GM12891 (cell line): ENCODE data around the gene SLC2A9.

Source experiments
- POLR2A ChIP-seq: IDR thresholded peaks from 2 replicates; pipeline ENCODE4 v1.6.1; 2011; ENCODE audit warnings: low read depth, low read length, control low read depth
- POLR2AphosphoS5 ChIP-seq: IDR thresholded peaks from 2 replicates; pipeline ENCODE4 v1.6.1; 2011; ENCODE audit warnings: low read depth, low read length, control low read depth
- TAF1 ChIP-seq: IDR thresholded peaks from 2 replicates; pipeline ENCODE4 v1.6.1; 2011; ENCODE audit warnings: low read depth, low read length, control low read depth

GRCh38 chr4:9931146-9931545, 90.2 kb downstream of the SLC2A9 start:
- no peak for TF ChIP-seq TAF1
- TF ChIP-seq POLR2A = no peak
- TF ChIP-seq POLR2AphosphoS5 = no peak
